Stimulated activated CD8-positive, alpha-beta memory T cell treated with anti-CD3 and anti-CD28 coated beads, Interleukin-15, amount 100 ng/mL, for 1 hour (primary cell): Measurements from ENCODE around the gene APRT.

Experiments used
- DNase-seq: peaks from one replicate; pipeline ENCODE4 v3.0.0-alpha.2; 2020; ENCODE audit warnings: low read depth

The APRT gene

GRCh38 chr16:88822281-88823040 lies 10.7 kb upstream of the APRT start:
- no peak for DNase-seq

- no peak for DNase-seq
Observed at GRCh38 chr16:88821168-88821850, 9.6 kb upstream of the APRT start.

GRCh38 chr16:88820385-88821025 lies 8.8 kb upstream of the APRT start:
- no peak for DNase-seq

- DNase-seq = no peak
Observed at GRCh38 chr16:88819126-88819525, 7.4 kb upstream of the APRT start.

- DNase-seq = no peak
Observed at GRCh38 chr16:88818575-88818874, 6.8 kb upstream of the APRT start.

GRCh38 chr16:88817785-88818574 lies 6.3 kb upstream of the APRT start:
- DNase-seq = no peak

GRCh38 chr16:88816736-88817535 lies 5.2 kb upstream of the APRT start:
- no peak for DNase-seq

- peak; percentile 20 for DNase-seq
Observed at GRCh38 chr16:88815901-88816589, 4.3 kb upstream of the APRT start.

- DNase-seq = no peak
Observed at GRCh38 chr16:88815227-88815626, 3.5 kb upstream of the APRT start.

GRCh38 chr16:88814144-88814502 lies 2.4 kb upstream of the APRT start:
- no peak for DNase-seq

- no peak for DNase-seq
Observed at GRCh38 chr16:88813269-88814143, 1.8 kb upstream of the APRT start.

- DNase-seq = no peak
Observed at GRCh38 chr16:88812513-88813268, 963 bp upstream of the APRT start.

GRCh38 chr16:88810912-88811768 lies 588 bp downstream of the APRT start:
- DNase-seq = peak; percentile 23

GRCh38 chr16:88810166-88810911 lies 1.4 kb downstream of the APRT start:
- DNase-seq = no peak

GRCh38 chr16:88809676-88810165 lies 2.0 kb downstream of the APRT start:
- DNase-seq = no peak

GRCh38 chr16:88809068-88809675 lies 2.6 kb downstream of the APRT start:
- no peak for DNase-seq
